Epithelial cell of esophagus (primary cell): ENCODE data around the gene ZER1.

ENCODE experiments used
- DNase-seq: peaks from one replicate; pipeline ENCODE4 v3.0.0; 2010; ENCODE audit warnings: low read depth
- H3K4me3 ChIP-seq: 2 replicates; pipeline ENCODE4 v1.5.1; 2011; ENCODE audit warnings: mild to moderate bottlenecking, low read length, control low read depth
- CTCF ChIP-seq: IDR thresholded peaks from 2 replicates; pipeline ENCODE4 v1.5.1; 2011; ENCODE audit warnings: low read depth, mild to moderate bottlenecking, low read length, control low read depth, inconsistent platforms; ENCODE audit not compliant: insufficient read depth; ENCODE audit errors: missing control alignments

Gene ZER1

DNA sequence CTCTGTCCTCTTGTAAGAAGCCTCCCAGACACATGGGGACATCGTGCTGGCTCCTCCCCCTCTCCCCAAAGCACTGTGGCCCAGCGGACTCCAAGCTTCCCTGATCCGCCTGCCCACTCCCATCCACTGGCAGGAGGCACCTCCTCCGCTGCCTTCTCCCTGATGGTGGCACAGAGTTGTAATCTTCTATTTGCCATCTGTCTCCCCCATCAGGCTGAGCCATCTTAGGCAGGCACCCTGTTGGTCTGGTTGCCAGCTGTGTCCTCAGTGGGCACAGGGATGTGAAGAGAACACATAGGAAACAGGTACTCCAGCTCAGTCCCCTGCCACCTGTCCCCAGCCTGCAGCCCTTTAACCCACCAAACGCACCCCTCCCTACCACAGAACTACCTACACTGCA lies 42.4 kb downstream of the ZER1 start:
- TF ChIP-seq CTCF = no peak
- no peak for DNase-seq
- no peak overlapping the region for H3K4me3 ChIP-seq

GRCh38 chr9:128728298-128728697 lies 43.4 kb downstream of the ZER1 start:
- DNase-seq = no peak
- H3K4me3 ChIP-seq = no peak overlapping the region
- no peak for TF ChIP-seq CTCF

DNA sequence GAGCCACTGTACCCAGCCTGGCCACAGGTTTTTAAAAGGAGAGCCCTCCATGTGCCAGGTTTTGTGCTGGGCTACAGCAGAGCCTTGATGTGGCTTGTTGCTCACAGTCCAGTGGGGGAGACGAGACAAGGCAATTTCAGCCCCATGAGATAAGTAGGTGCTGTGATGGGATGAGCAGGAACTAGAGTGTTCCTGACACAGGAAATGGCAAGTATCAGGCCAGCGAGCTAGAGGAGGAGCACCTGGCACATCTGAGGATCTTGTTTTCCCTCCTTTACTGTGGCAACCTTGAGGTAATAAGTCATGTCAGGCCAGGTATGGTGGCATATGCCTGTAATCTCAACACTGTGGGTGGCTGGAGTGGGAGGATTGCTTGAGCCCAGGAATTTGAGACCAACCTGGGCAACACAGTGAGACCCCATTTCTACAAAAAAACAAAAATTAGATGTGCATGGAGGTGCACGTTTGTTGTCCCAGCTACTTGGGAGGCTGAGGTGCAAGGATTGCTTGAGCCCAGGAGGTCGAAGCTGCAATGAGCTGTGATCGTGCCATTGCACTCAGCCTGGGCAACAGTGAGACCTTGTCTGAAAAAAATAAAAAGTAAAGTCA lies 44.0 kb downstream of the ZER1 start:
- no peak for DNase-seq
- TF ChIP-seq CTCF = no peak
- H3K4me3 ChIP-seq = no peak overlapping the region

GRCh38 chr9:128724744-128725211 lies 46.9 kb downstream of the ZER1 start:
- TF ChIP-seq CTCF = no peak
- DNase-seq = peak; percentile 73
- H3K4me3 ChIP-seq = peak overlapping the region; percentile 92

DNA sequence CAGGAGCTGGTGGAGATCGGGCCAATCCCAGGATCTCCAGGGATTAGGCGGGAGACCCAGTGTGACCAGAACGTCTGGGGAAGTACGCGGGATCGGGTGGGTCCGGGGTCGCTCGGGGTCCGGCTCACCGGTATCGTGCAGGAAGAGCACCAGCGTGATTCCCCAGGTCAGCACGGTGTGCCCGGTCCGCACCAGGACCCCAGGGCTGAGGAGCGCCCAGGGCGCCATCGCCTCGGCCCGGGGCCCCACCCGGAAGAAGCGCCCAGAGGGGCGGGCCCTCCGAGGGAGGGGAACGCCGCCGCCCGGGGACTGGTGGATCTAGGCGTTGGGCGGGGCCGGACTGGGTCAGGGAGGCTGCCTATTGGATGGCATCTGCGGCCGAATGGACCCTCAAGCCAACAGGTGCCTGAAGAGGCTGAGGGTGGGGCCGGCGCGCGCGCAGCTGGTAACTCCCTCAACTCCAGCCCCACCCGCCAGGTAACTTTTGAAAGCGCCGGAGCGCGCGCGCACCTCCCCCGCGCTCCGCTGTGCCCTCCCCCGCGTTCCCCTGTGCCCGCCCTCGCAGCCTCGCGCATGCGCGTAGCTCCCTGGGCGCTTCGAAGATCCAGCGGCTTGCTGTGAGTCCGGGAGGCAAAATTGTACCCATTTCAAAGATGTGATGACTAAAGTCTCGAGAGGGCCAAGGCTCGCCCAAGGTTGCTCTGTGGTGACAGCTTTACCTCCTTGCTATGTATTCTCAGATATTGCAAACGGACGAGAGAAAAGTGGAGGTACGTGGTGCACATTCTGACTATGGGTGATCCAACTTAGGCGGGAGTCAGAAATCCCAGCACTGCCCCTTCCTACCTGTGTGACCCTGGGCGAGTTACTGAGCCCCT lies 47.6 kb downstream of the ZER1 start, which contains the start of gene ZDHHC12:
Gene ZDHHC12 (minus strand): TSS at position 262 of the 878 bp plus-strand sequence. CDS start 34 bp downstream, at position 228.
- peak; percentile 100 for DNase-seq
- TF ChIP-seq CTCF = no peak
- H3K4me3 ChIP-seq = peak within 1 kb of the TSS; percentile 92

GRCh38 chr9:128723352-128723865 lies 48.3 kb downstream of the ZER1 start:
- no peak for TF ChIP-seq CTCF
- no peak for DNase-seq
- H3K4me3 ChIP-seq = peak overlapping the region; percentile 92
